22Rv1 (cell line): ENCODE measurements around the gene RBM4B.

Experiments
- ZFX ChIP-seq: fragments of 450-650 bp; IDR thresholded peaks from 2 replicates; pipeline ENCODE4 v1.6.1; 2017; ENCODE audit warnings: antibody characterized with exemption, borderline replicate concordance
- TF ChIP-seq, protein P1 (sequence below): fragments of 450-650 bp; IDR thresholded peaks from 2 replicates; pipeline ENCODE4 v1.5.1; 2017; ENCODE audit warnings: mild to moderate bottlenecking

GRCh38 chr11:66643745-66644437 is 33.8 kb downstream of the RBM4B start:
- TF ChIP-seq, protein P1, sequence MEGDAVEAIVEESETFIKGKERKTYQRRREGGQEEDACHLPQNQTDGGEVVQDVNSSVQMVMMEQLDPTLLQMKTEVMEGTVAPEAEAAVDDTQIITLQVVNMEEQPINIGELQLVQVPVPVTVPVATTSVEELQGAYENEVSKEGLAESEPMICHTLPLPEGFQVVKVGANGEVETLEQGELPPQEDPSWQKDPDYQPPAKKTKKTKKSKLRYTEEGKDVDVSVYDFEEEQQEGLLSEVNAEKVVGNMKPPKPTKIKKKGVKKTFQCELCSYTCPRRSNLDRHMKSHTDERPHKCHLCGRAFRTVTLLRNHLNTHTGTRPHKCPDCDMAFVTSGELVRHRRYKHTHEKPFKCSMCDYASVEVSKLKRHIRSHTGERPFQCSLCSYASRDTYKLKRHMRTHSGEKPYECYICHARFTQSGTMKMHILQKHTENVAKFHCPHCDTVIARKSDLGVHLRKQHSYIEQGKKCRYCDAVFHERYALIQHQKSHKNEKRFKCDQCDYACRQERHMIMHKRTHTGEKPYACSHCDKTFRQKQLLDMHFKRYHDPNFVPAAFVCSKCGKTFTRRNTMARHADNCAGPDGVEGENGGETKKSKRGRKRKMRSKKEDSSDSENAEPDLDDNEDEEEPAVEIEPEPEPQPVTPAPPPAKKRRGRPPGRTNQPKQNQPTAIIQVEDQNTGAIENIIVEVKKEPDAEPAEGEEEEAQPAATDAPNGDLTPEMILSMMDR = no peak
- TF ChIP-seq ZFX = no peak
